ENCODE measurements around the gene MMP24OS. TPM values are rescaled to one million over a fixed set of nuclear protein-coding genes. Genes with fewer than 3 reads are reported as not detected.

MMP24OS gene
- total RNA-seq, 1 experiment from 2014 or later: 59.6 TPM

- no peak for TF ChIP-seq SIN3A (IDR thresholded peaks at IDR 0.05; ENCODE audit: low read depth)
- no peak for TF ChIP-seq CEBPB (IDR thresholded peaks at IDR 0.05; ENCODE audit: low read depth)
- H3K4me3 ChIP-seq (replicated peaks in 1 of 2; ENCODE audit: low read depth in 1 of 2, low read length in 2 of 2): peak overlapping the region; percentile 96 to 100
- peak overlapping the region; percentile 84 for H3K4me2 ChIP-seq (ENCODE audit: low read length)
- ATAC-seq: peak; percentile 11
- no peaks in the 10 kb centered on the region for H3K9me3 ChIP-seq (ENCODE audit: control insufficient read depth in 1 of 2, insufficient read depth in 1 of 2, low read depth in 1 of 2, low read length in 2 of 2)
- peak overlapping the region; percentile 98 for H3K9ac ChIP-seq (ENCODE audit: low read length)
- peaks cover 8 to 28% of the 10 kb centered on the region in 2 experiments; a peak in 3 of 4 replicates for H3K4me1 ChIP-seq (ENCODE audit: control insufficient read depth in 1 of 2, insufficient read depth in 2 of 2, low read length in 2 of 2)
- POLR2A ChIA-PET: interaction anchor here (0.9 to 1.7 kb wide), 2 partner anchors 12 to 20 kb away, joined by 3 to 7 read pairs; no protein-coding TSS in a partner anchor
- no peaks in the 10 kb centered on the region for H4K20me1 ChIP-seq (ENCODE audit: insufficient read depth)
- no peak for DNase-seq (ENCODE audit: low read depth, low spot score)
- peak overlapping the region; percentile 40 for H2AFZ ChIP-seq (ENCODE audit: low read depth, low read length, poor library complexity, severe bottlenecking)
- TSS peak; percentile 86 for BruUV-seq (replicated peaks)
- H3K9me2 ChIP-seq (ENCODE audit: insufficient read depth): no peaks in the 10 kb centered on the region
- intact Hi-C loops (cut with micrococcal nuclease): no loop called here
- H3K79me2 ChIP-seq (ENCODE audit: insufficient read depth, low read length): peaks cover 43% of the 10 kb centered on the region
- H3K27ac ChIP-seq (ENCODE audit: low read depth, low read length): peak overlapping the region; percentile 88
- H3K27me3 ChIP-seq (ENCODE audit: insufficient read depth, low read length): no peaks in the 10 kb centered on the region
- RAD21 ChIA-PET (ENCODE audit: low non-redundant PET in 1 of 2, low total read pairs in 2 of 2, uncharacterized antibody in 2 of 2, unreplicated experiment in 2 of 2): interaction anchor here (0.6 to 0.9 kb wide), 4 partner anchors 10 to 169 kb away, joined by 3 to 4 read pairs (median 3); no protein-coding TSS in a partner anchor
- CTCF ChIA-PET: interaction anchor here (1.0 to 1.8 kb wide), 5 partner anchors 17 to 413 kb away, joined by 3 to 8 read pairs (median 5); partner anchors contain the start of gene GGT7
- peaks cover 9 to 20% of the 10 kb centered on the region in 2 experiments for H3K36me3 ChIP-seq (ENCODE audit: control insufficient read depth in 1 of 2, insufficient read depth in 2 of 2, low read length in 2 of 2)
These were observed 7.3 kb upstream of the MMP24OS start for GRCh38 chr20:35284992-35285805.

- H3K27me3 ChIP-seq (ENCODE audit: insufficient read depth, low read length): no peaks in the 10 kb centered on the region
- intact Hi-C loops (cut with micrococcal nuclease): no loop called here
- RAD21 ChIA-PET (ENCODE audit: low non-redundant PET in 1 of 2, low total read pairs in 2 of 2, uncharacterized antibody in 2 of 2, unreplicated experiment in 2 of 2): interaction anchor here (0.6 to 0.9 kb wide), 4 partner anchors 11 to 170 kb away, joined by 3 to 4 read pairs (median 3); no protein-coding TSS in a partner anchor
- peak within 1 kb of the TSS; percentile 98 for H3K9ac ChIP-seq (ENCODE audit: low read length)
- H3K4me3 ChIP-seq (replicated peaks in 1 of 2; ENCODE audit: low read depth in 1 of 2, low read length in 2 of 2): peak within 1 kb of the TSS; percentile 96 to 100
- ATAC-seq (peak; percentile 90), DNase-seq (ENCODE audit: low read depth, low spot score) (peak; percentile 79)
- H3K9me3 ChIP-seq (ENCODE audit: control insufficient read depth in 1 of 2, insufficient read depth in 1 of 2, low read depth in 1 of 2, low read length in 2 of 2): no peaks in the 10 kb centered on the region
- H2AFZ ChIP-seq (ENCODE audit: low read depth, low read length, poor library complexity, severe bottlenecking): peak within 1 kb of the TSS; percentile 40
- TF ChIP-seq CTCF (IDR thresholded peaks at IDR 0.05 in 2 of 3, conservative IDR thresholded peaks at IDR 0.05 in 1 of 3; ENCODE audit: borderline replicate concordance in 1 of 3, insufficient read depth in 1 of 3, low read depth in 2 of 3, low read length in 2 of 3) (no peak), POLR2A (IDR thresholded peaks at IDR 0.05; ENCODE audit: borderline replicate concordance, extremely low read depth, insufficient read depth, insufficient read length) (peak; percentile 57), ZNF274 (IDR thresholded peaks at IDR 0.05; ENCODE audit: low read depth, low read length) (no peak), EZH2phosphoT487 (IDR thresholded peaks at IDR 0.05; ENCODE audit: borderline replicate concordance) (no peak), SIN3A (IDR thresholded peaks at IDR 0.05; ENCODE audit: low read depth) (no peak), SP1 (IDR thresholded peaks at IDR 0.05; ENCODE audit: low read depth) (no peak), SRF (IDR thresholded peaks at IDR 0.05; ENCODE audit: low read depth) (peak; percentile 96), TCF7L2 (IDR thresholded peaks at IDR 0.05; ENCODE audit: borderline replicate concordance, extremely low read depth, insufficient read depth, insufficient read length) (peak; percentile 15), POLR2AphosphoS5 (IDR thresholded peaks at IDR 0.05; ENCODE audit: low read depth, low read length) (peak; percentile 85), EZH2 (IDR thresholded peaks at IDR 0.05) (no peak), CEBPB (IDR thresholded peaks at IDR 0.05; ENCODE audit: low read depth) (no peak), ZFX (IDR thresholded peaks at IDR 0.05) (peak; percentile 81; the same call in 1 of the 2 replicates)
- TF ChIP-seq, protein P1, sequence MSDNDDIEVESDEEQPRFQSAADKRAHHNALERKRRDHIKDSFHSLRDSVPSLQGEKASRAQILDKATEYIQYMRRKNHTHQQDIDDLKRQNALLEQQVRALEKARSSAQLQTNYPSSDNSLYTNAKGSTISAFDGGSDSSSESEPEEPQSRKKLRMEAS (IDR thresholded peaks at IDR 0.05): peak; percentile 79
- H3K9me2 ChIP-seq (ENCODE audit: insufficient read depth): no peaks in the 10 kb centered on the region
- H4K20me1 ChIP-seq (ENCODE audit: insufficient read depth): no peaks in the 10 kb centered on the region
- H3K79me2 ChIP-seq (ENCODE audit: insufficient read depth, low read length): peaks cover 51% of the 10 kb centered on the region
- POLR2A ChIA-PET: interaction anchor here (0.9 to 1.7 kb wide), 2 partner anchors 11 to 21 kb away, joined by 3 to 7 read pairs; no protein-coding TSS in a partner anchor
- H3K27ac ChIP-seq (ENCODE audit: low read depth, low read length): peak within 1 kb of the TSS; percentile 88
- peak within 1 kb of the TSS; percentile 84 for H3K4me2 ChIP-seq (ENCODE audit: low read length)
- H3K4me1 ChIP-seq (ENCODE audit: control insufficient read depth in 1 of 2, insufficient read depth in 2 of 2, low read length in 2 of 2): peaks cover 8 to 28% of the 10 kb centered on the region in 2 experiments; a peak in 3 of 4 replicates
- no TSS peak for BruUV-seq (replicated peaks)
- CTCF ChIA-PET: interaction anchor here (1.0 to 1.8 kb wide), 6 partner anchors 18 to 412 kb away, joined by 3 to 8 read pairs (median 4); partner anchors contain the start of gene GGT7
- H3K36me3 ChIP-seq (ENCODE audit: control insufficient read depth in 1 of 2, insufficient read depth in 2 of 2, low read length in 2 of 2): peaks cover 13 to 28% of the 10 kb centered on the region in 2 experiments
These were observed 6.5 kb upstream of the MMP24OS start, which contains the start of gene EIF6 for GRCh38 chr20:35284267-35284991. Gene EIF6 (minus strand): TSS chr20:35284772. CDS start chr20:35284487, 285 bp downstream.

All from HCT116 (cell line).